ENCODE results near the gene TAF13. TPM values are rescaled to one million over a fixed set of nuclear protein-coding genes. Genes with fewer than 3 reads are reported as not detected.
A peak's percentile ranks its signal among the peaks of the same experiment; 100 is the strongest.

TAF13 gene
- total RNA-seq, 4 donors from 2014 or later, result 11.4 to 30.8 (median 25.9) TPM

DNA sequence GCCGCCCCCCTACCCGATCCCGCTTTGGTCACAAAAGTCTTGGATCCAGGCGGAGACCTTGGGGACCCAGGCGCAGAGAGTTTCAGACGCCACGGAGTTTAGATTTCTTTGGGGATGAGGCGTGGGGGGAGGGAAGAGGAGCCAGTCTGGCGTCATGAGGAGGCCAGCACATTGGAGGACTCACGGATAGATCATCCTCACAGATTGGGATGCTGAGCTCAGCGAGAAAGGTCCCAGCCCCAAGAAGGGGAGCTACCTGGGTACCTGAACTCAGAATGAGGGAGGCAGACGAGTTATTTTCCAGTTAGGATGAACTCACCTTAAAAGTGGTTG is 38.5 kb upstream of the TAF13 start:
- 3 to 8% methylated on average over 10 to 11 of the region's 12 CpGs for WGBS, 2 donors
- no peak for TF ChIP-seq POLR2A (IDR thresholded peaks at IDR 0.05)
- TF ChIP-seq, protein P1, sequence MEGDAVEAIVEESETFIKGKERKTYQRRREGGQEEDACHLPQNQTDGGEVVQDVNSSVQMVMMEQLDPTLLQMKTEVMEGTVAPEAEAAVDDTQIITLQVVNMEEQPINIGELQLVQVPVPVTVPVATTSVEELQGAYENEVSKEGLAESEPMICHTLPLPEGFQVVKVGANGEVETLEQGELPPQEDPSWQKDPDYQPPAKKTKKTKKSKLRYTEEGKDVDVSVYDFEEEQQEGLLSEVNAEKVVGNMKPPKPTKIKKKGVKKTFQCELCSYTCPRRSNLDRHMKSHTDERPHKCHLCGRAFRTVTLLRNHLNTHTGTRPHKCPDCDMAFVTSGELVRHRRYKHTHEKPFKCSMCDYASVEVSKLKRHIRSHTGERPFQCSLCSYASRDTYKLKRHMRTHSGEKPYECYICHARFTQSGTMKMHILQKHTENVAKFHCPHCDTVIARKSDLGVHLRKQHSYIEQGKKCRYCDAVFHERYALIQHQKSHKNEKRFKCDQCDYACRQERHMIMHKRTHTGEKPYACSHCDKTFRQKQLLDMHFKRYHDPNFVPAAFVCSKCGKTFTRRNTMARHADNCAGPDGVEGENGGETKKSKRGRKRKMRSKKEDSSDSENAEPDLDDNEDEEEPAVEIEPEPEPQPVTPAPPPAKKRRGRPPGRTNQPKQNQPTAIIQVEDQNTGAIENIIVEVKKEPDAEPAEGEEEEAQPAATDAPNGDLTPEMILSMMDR (IDR thresholded peaks at IDR 0.05), result no peak
- TF ChIP-seq EP300 (IDR thresholded peaks at IDR 0.05), result no peak
- Histone ChIP-seq H3K4me1 (peaks cover 0 to 27% (median 16%) of the 10 kb centered on the region in 4 donors), H3K27me3 (peaks cover 0 to 23% of the 10 kb centered on the region in 2 donors), H3K9me3 (no peaks in the 10 kb centered on the region), H3K4me3 (peak overlapping the region in 2 of 4 donors; percentile 33 to 52), H3K36me3 (no peaks in the 10 kb centered on the region), H3K27ac (no peak overlapping the region)
- no peak for DNase-seq (ENCODE audit: low spot score in 2 of 2)

DNA sequence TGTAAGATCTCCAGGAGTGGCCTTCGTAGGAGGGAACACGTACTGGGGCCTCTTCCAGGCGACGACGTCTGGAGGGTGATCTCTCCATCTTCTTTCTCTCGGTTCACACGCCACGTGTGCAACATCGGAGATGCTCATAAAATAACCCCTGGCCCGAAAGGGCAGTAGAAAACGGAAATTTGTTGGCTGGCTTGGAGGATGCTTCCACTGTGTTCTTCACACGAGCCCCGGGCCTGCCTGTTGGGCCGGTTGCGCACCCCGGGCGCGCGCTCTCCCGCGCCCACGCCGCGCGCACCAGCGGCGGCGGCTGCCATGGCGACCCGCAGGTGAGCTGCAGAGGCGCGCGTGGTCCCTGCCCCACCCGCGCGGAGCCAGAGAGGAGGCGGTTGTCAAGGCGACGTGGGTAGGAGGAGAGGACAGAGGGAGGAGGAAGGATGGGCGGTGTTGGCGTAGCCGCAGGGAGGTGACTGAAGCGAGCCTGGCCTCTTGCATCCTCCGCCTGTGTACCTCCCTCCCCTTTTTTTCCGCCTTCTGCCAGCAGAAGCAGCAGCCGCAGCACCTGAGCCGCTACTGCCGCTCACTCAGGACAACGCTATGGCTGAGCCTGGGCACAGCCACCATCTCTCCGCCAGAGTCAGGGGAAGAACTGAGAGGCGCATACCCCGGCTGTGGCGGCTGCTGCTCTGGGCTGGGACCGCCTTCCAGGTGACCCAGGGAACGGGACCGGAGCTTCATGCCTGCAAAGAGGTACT is 38.0 kb upstream of the TAF13 start, which contains the start of gene ELAPOR1:
ELAPOR1 (plus strand) TSS at position 526 of the 752 bp plus-strand sequence; CDS start at position 595, 69 bp downstream.
- DNase-seq (ENCODE audit: low spot score in 2 of 2), result peak in 1 of 2 donors; percentile 19
- no peak for TF ChIP-seq POLR2A (IDR thresholded peaks at IDR 0.05)
- peak within 1 kb of the TSS in 1 of 4 donors; percentile 65 for H3K27ac ChIP-seq

DNA sequence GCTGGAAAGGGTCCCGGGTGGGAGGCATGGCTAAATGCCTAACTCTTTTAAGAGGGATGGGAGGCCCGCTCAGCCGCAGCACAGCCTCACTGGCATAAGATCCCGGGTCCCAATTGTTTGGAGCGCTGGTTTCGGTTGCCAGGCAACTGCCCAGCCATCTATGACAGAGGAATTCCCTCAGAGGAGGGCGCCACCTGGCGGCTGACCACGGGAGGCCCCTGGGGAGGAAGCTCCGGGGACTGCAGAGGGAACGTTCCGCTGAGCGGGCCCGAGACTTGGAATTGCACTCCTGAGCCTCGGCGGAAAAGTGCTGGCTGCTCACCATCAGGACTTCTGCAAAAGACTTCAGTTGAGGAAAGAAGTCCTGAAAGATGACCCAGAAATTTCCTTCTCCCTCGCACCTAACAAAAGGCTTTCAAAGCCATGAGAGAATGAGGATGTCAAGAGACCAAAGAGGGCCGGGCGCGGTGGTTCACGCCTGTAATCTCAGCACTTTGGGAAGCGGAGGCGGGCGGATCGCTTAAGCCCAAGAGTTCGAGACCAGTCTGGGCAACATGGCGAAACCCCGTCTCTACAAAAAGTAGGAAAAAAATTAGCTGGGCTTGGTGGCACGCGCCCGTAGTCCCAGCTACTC is 37.0 kb upstream of the TAF13 start:
- DNase-seq (ENCODE audit: low spot score in 2 of 2), result peak; percentile 87 to 95
- TF ChIP-seq POLR2A (IDR thresholded peaks at IDR 0.05), result no peak
- TF ChIP-seq, protein P1 (IDR thresholded peaks at IDR 0.05), result peak; percentile 91 to 96 (median 95)
- TF ChIP-seq EP300 (IDR thresholded peaks at IDR 0.05), result peak in 1 of 2 donors; percentile 61
- no peaks in the 10 kb centered on the region for H3K36me3 ChIP-seq
- H3K4me3 ChIP-seq, result peak overlapping the region in 3 of 4 donors; percentile 2 to 52 (median 33)
- H3K9me3 ChIP-seq, result no peaks in the 10 kb centered on the region
- 7 to 8% methylated on average over 31 of the region's 31 CpGs for WGBS, 2 donors
- peaks cover 0 to 23% of the 10 kb centered on the region in 2 donors for H3K27me3 ChIP-seq
- peaks cover 0 to 27% (median 16%) of the 10 kb centered on the region in 4 donors for H3K4me1 ChIP-seq
- peak overlapping the region in 2 of 4 donors; percentile 18 to 65 for H3K27ac ChIP-seq

More for the DNA sequence above, 38.0 kb upstream of the TAF13 start, which contains the start of gene ELAPOR1:
- no peaks in the 10 kb centered on the region for H3K9me3 ChIP-seq
- 1 to 2% methylated on average over 53 to 56 of the region's 56 CpGs for WGBS, 2 donors
- H3K36me3 ChIP-seq, result no peaks in the 10 kb centered on the region
- H3K27me3 ChIP-seq, result peaks cover 0 to 23% of the 10 kb centered on the region in 2 donors
- peak within 1 kb of the TSS; percentile 5 to 52 (median 33) for H3K4me3 ChIP-seq
- peaks cover 0 to 27% (median 16%) of the 10 kb centered on the region in 4 donors for H3K4me1 ChIP-seq

DNA sequence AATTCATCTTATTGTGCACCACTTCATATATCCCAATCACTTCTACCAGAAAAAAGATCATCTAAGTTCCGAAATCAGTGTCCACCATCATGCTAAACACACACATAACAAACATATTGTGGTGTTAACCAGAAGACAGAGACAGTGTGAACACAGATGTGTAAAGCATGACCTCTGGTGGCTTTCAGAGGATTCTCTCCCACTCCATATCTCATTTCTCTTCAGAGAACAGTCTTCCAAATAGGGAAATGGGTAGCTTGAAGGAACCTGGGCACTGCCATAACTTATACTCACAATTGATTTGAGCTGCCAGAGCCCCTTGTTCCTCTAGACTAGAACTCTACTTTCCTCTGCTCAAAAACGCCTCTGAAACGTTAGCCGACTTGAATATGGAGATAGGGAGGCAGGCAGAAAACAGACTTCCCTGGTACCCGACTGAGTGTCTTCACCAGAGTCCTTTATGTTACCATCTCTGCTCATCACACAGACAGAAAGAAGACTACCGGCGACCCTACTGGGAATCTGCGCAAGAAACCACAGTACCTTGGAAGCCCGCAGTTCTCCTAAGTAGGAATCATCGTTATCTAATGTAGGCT is 36.4 kb upstream of the TAF13 start:
- no peak for DNase-seq (ENCODE audit: low spot score in 2 of 2)
- H3K9me3 ChIP-seq, result no peaks in the 10 kb centered on the region
- H3K36me3 ChIP-seq, result no peaks in the 10 kb centered on the region
- peak overlapping the region in 3 of 4 donors; percentile 2 to 52 (median 33) for H3K4me3 ChIP-seq
- peaks cover 0 to 23% of the 10 kb centered on the region in 2 donors for H3K27me3 ChIP-seq
- peak overlapping the region in 2 of 4 donors; percentile 18 to 65 for H3K27ac ChIP-seq
- no peak for TF ChIP-seq POLR2A (IDR thresholded peaks at IDR 0.05)
- TF ChIP-seq, protein P1 (IDR thresholded peaks at IDR 0.05), result no peak
- no peak for TF ChIP-seq EP300 (IDR thresholded peaks at IDR 0.05)
- peaks cover 0 to 27% (median 16%) of the 10 kb centered on the region in 4 donors for H3K4me1 ChIP-seq
- WGBS, 2 donors, result 30 to 31% methylated on average over 10 of the region's 10 CpGs

DNA sequence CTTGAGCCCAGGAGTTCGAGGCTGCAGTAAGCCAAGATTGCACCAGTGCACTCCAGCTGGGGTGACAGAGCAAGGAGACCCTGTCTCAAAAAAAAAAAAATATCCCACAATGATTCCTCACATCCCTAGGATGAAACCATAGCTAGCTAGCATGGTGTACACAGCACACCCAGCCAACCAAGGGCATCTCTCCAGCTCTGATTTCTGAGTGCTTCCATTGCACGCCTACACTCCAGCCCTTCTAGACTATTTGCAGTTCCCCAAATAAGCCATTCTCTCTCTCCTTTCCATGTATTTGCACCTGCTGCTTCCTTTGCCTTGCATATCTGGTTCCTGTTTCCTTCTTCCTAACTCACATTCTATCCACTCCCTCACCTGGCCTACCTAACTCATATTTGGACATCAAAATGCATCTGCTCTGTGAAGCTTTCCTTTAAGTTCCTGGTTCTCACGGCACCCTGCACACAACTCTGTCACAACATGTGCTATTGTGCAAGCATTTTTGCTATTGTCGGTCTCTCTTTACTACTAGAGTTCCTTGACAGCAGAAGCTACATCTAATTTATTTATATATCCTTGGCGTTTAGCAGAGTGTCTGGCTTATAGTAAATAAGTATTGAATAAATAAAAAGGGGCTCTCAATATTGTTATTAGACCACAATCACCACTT is 35.7 kb upstream of the TAF13 start:
- H3K27me3 ChIP-seq, result peaks cover 0 to 23% of the 10 kb centered on the region in 2 donors
- 71 to 74% methylated on average over 5 of the region's 5 CpGs for WGBS, 2 donors
- H3K9me3 ChIP-seq, result no peaks in the 10 kb centered on the region
- no peak overlapping the region for H3K4me3 ChIP-seq
- no peaks in the 10 kb centered on the region for H3K36me3 ChIP-seq
- no peak for DNase-seq (ENCODE audit: low spot score in 2 of 2)
- H3K4me1 ChIP-seq, result peaks cover 0 to 27% (median 16%) of the 10 kb centered on the region in 4 donors
- H3K27ac ChIP-seq, result no peak overlapping the region
- no peak for TF ChIP-seq EP300 (IDR thresholded peaks at IDR 0.05)
- TF ChIP-seq POLR2A (IDR thresholded peaks at IDR 0.05), result no peak
- TF ChIP-seq, protein P1 (IDR thresholded peaks at IDR 0.05), result no peak

Measured in tibial nerve (tissue), 4 donors.